GM12891 (cell line): ENCODE data around the gene NLRP1.

Experiments used
- DNase-seq: peaks from one replicate; pipeline ENCODE4 v3.0.0; 2011; ENCODE audit warnings: low spot score; ENCODE audit not compliant: insufficient read length
- FAIRE-seq: peaks from 2 replicates; lab custom pipeline; 2011; peaks lifted over from hg19 to GRCh38; lab: Jason Lieb, UNC
- PAX5 ChIP-seq: IDR thresholded peaks from 2 replicates; pipeline ENCODE4 v1.6.1; 2011; ENCODE audit warnings: low read length, moderate library complexity, mild to moderate bottlenecking; ENCODE audit not compliant: insufficient read depth, severe bottlenecking
- POLR2A ChIP-seq: IDR thresholded peaks from 2 replicates; pipeline ENCODE4 v1.6.1; 2011; ENCODE audit warnings: low read depth, low read length, control low read depth
- POLR2AphosphoS5 ChIP-seq: IDR thresholded peaks from 2 replicates; pipeline ENCODE4 v1.6.1; 2011; ENCODE audit warnings: low read depth, low read length, control low read depth
- POU2F2 ChIP-seq: IDR thresholded peaks from 2 replicates; pipeline ENCODE4 v1.6.1; 2011; ENCODE audit warnings: low read depth, mild to moderate bottlenecking, control low read depth, low read length, moderate library complexity
- SPI1 ChIP-seq: IDR thresholded peaks from 2 replicates; pipeline ENCODE4 v1.6.1; 2011; ENCODE audit warnings: low read depth, low read length, control low read depth
- TAF1 ChIP-seq: IDR thresholded peaks from 2 replicates; pipeline ENCODE4 v1.6.1; 2011; ENCODE audit warnings: low read depth, low read length, control low read depth

NLRP1 gene

DNA sequence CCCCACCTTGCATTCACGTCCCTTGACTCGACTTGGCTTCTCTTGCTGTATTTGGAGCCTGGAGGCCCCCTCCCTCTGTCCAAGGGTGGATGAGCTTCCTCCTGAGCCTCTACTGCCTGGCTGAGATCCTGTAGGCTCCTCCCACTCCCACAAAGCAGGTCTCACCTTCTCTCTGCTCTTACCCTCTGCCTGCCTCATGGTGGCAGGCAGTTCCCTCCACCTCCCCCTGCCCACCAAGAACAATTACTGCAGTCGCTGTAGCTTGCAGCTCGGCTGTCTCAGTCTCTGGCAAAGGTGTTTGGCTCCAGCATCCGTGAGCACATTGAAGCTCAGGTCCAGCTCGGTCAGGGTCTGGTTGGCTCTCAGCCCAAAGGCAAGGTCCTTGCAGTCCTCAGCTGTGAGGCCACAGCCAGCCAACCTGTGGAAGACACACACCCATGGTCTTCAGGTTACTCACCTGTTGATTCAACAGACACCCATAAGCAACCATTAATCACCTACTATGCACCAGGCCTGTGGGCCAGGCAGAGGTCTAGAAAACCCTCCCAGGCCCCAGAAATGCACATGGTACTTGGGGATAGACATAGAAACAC is 42.6 kb downstream of the NLRP1 start:
- TF ChIP-seq PAX5 (no peak), POLR2A (no peak), POU2F2 (no peak), POLR2AphosphoS5 (no peak), TAF1 (no peak), SPI1 (no peak)
- no peak for DNase-seq
- FAIRE-seq, result no peak

DNA sequence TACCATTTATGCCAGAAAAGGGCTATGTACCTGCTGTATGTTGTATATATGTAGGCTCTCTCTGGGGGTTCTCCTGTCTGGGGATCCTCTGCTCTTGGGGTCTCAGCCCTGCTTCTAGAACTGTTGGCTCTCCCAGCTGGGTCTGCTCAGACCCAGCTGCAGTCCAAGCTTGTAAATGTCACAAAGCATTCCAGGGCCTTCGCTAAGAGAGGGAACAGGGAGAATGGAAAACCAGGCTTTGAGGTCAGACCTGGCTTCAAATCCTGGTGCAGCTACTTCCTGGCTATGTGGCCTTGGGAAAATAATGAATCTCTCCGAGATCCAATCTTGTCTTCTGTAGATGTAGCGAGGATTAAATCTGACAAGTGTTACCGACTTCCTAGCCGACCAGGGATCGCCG is 44.0 kb downstream of the NLRP1 start:
- FAIRE-seq, result no peak

DNA sequence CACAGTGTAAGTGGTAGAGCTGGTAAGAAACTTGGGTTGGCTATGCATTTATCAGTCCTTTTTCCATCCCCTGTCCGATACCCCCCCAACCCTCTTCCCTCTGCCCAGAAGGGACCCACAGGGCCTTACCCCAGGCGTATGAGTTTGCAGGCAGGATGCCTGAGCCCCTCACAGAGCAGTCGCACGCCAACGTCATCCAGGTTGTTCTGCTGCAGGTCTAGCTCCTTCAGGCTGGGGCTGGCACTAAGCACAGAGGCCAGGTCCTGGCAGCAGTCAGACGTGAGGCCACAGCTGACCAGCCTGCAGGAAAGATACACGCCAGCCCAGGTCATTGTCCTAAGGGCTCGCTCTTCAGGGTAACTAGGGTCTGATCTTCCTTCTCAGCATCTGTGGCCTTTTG is 45.0 kb downstream of the NLRP1 start:
- TF ChIP-seq PAX5 (no peak), POU2F2 (no peak), POLR2A (no peak), POLR2AphosphoS5 (no peak), TAF1 (no peak), SPI1 (no peak)
- DNase-seq (no peak), FAIRE-seq (no peak)

More for the DNA sequence above, 44.0 kb downstream of the NLRP1 start:
- no peak for DNase-seq
- TF ChIP-seq POLR2A, result no peak
- no peak for TF ChIP-seq POU2F2
- no peak for TF ChIP-seq SPI1
- TF ChIP-seq POLR2AphosphoS5, result no peak
- no peak for TF ChIP-seq TAF1
- no peak for TF ChIP-seq PAX5

DNA sequence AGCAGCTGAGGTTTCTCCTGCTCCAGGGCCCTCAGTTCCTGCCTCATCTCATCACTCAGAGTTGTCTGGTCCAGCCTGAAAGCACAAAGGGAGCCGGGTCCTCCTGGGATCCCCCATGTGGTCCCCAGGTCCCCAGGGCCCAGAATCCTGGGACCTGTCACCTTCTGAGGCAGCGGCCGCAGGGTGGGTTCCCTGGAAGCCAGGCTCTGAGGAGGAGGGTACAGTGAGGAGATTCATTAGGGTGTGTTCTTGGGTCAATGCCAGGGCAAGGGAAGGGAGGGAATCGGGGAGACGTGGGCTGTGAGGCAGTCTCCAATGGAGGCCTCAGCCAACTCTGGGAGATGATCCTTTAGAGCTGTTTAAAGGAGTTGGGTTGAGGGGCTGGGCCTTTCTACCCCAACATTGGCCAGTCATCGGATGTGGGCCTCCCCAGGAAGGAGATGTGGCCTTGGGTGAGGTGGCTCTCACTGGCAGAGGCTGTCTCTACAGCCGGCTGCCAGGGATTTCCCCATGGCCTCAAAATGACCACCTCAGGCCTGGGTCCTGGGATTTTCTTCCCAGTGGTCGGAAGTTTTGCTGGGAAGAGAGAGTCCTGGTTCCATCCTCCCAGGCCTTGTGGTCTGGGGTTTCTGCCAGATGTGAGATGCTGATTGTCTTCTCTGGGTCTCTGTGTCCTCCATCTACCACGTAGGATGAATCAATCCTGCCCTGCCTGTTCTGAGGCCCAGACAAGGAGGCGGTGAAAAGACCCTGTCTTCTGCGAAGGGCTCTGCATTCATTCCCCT is 47.3 kb downstream of the NLRP1 start:
- TF ChIP-seq POLR2A (no peak), POLR2AphosphoS5 (no peak), PAX5 (no peak), TAF1 (no peak), SPI1 (no peak), POU2F2 (no peak)
- FAIRE-seq (no peak), DNase-seq (no peak)

DNA sequence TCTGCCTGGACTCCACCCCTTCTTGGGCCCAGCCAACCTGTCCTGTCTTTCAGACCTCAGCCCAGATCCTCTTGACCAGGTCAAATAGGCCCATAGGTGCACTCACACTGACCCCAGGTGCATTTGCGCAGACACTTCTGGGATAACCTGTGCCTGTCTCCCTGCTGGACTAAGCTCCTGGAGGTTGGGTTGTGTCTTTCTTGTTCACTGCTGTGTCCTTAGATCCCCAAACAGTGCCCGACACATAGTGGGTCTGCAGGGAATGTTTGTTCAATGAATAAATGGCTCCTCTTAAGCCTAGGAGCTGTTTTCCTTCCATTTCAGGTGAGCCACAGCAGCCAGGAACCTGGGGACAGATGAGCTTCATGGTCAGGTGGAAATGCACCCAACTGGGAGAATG is 48.9 kb downstream of the NLRP1 start:
- DNase-seq (no peak), FAIRE-seq (no peak)
- TF ChIP-seq POU2F2, result no peak
- no peak for TF ChIP-seq POLR2AphosphoS5
- no peak for TF ChIP-seq POLR2A
- no peak for TF ChIP-seq SPI1
- no peak for TF ChIP-seq TAF1

DNA sequence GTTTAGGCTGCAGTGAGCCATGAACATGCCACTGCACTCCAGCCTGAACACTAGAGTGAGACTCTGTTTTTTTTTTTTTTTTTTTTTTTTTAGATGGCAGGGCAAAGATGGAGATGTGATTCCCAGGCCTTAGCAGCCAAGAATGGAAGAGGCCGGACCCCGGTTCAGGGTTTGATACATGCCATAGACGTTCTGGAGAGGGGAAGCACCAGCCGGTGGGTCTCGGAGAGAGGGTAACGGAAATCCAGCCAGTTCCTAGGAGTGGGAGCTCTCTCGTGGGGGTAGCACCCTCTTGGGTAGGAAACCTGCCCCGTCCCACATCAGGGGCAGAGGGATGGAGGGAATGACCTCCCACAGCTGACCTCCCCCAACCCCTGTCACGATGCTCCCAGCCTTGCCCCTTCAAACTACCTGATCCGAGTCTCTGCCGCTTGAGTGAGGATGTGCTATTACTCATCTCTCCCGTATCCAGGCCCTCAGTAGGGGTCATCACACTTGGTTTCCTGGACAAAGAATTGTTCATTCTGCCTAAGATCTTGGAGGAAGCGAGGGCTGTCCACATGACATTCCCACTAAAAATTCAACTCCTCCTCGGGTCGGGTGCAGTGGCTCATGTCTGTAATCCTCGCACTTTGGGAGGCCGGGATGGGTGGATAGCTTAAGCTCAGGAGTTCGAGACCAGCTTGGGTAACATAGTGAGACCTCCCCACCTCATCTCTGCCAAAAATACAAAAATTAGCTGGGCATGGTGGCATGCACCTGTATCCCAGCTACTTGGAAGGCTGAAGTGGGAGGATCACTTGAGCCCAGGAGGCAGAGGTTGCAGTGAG is 50.6 kb downstream of the NLRP1 start:
- no peak for FAIRE-seq
- no peak for DNase-seq

DNA sequence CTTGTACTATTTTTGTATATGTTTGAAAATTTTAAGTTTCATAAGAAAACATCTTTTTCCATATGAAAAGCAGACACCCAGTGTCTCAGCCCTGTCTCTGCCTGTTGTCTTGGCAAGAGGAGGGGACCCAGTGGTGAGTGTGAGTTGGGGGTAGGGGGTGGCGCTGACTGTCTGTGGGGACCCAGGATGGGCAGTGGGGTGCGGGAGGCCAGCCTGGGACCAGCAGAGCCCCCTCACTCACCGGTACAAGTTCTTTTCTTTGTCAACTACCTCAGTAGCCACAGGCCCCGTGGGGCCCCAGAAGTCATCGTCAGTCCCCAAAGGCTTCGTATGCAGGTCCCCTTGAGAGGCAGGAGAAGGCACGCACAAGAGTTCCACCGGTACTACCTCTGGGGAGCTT is 51.7 kb downstream of the NLRP1 start:
- no peak for TF ChIP-seq POU2F2
- TF ChIP-seq SPI1, result no peak
- no peak for TF ChIP-seq TAF1
- no peak for TF ChIP-seq POLR2AphosphoS5
- no peak for TF ChIP-seq PAX5
- TF ChIP-seq POLR2A, result no peak
- no peak for DNase-seq
- FAIRE-seq, result no peak

More for the DNA sequence above, 50.6 kb downstream of the NLRP1 start:
- TF ChIP-seq POLR2AphosphoS5 (no peak), POLR2A (no peak), PAX5 (no peak), SPI1 (no peak), POU2F2 (no peak), TAF1 (no peak)

DNA sequence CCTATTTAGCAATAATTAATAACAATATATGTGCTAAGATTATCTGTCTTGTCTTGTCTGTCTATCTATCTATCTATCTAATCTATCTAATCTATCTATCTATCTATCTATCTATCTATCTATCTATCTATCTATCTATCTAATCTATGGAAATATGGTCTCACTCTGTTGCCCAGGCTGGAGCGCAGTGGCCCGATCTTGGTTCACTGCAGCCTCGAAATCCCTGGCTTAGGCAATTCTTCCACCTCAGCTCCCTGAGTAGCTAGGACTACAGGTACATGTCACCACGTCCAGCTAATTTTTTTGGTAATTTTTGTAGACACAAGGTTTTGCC is 53.3 kb downstream of the NLRP1 start:
- no peak for DNase-seq
- TF ChIP-seq POU2F2 (no peak), PAX5 (no peak), TAF1 (no peak), POLR2A (no peak)
- no peak for FAIRE-seq

DNA sequence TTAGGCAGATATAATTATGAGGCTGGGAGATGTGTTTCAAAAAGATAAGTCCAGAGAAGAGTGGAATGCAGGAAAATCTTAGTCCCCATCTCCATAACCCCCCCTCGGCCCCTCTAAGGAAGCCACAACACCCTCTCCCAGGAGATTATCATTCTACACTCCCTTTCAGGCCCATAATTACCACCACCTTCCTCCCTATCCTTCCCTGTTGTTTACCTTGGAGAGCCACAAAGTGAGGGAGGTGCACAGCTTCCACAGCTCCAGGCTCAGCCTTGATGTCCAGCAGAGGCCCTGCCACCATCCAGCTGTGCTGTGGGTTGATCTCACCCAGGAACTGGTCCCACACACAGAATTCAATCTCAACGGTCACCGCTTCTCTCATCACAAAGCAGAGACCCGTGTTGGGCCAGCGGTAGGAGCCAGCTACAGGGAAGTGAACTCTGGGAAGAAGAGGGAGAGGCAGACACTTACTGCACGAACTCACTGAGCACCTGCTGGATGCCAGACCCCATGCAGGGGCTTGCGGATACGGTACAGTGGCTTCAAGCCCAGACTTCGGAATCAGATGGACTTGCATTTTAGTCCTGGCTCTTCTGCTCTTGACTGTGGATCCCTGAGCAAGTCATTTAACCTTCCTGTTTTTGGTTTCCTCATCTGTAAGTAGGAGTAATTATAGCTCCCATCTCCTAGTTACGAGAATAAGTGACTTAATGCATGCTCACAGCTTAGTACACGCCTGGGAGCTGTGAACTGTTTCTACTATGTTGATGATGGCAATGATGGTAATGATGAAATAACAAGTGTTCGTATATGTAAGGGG is 53.8 kb downstream of the NLRP1 start:
- no peak for TF ChIP-seq POLR2AphosphoS5
- TF ChIP-seq TAF1, result no peak
- no peak for TF ChIP-seq POU2F2
- no peak for TF ChIP-seq SPI1
- TF ChIP-seq POLR2A, result no peak
- TF ChIP-seq PAX5, result no peak
- no peak for FAIRE-seq
- DNase-seq, result no peak
